UCSD-AML1 (cell line): Measurements from ENCODE around the gene FOXJ2.
"Not testable (repeated sequence)": the region's sequence is repeated elsewhere in the genome, so short reads cannot be mapped to it uniquely, and the experiment has no call there.

Source experiments
- DNase-seq: peaks from one replicate; lab custom pipeline; 2025; ENCODE audit not compliant: unreplicated experiment; lab: John Stamatoyannopoulos, UW

The FOXJ2 gene

GRCh38 chr12:8032242-8033152 lies at the start of gene FOXJ2:
Gene FOXJ2 (plus strand): TSS chr12:8032716. CDS start chr12:8039833, 7,117 bp downstream.
- DNase-seq, result peak; percentile 81

- DNase-seq, result not testable (repeated sequence)
These were observed 49.5 kb upstream of the FOXJ2 start for GRCh38 chr12:7983019-7983418.

DNA sequence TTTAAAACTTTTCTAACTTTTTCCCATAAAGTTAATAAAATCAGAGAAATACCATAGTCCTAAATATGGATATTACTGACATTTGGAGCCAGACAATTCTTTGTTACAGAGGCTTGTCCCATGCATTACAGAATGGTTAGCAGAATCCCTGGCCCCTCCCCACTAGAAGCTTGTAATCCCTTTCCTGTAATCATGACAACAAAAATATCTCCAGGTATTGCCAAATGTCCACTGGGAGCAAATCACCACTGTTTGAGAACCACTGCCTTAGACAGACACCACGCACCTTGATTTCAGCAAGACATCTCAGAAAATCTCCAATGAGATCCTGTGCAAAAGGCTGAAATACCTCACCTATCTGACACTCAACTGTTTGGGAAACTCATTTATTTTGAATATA lies 49.1 kb upstream of the FOXJ2 start:
- DNase-seq, result not testable (repeated sequence)

DNA sequence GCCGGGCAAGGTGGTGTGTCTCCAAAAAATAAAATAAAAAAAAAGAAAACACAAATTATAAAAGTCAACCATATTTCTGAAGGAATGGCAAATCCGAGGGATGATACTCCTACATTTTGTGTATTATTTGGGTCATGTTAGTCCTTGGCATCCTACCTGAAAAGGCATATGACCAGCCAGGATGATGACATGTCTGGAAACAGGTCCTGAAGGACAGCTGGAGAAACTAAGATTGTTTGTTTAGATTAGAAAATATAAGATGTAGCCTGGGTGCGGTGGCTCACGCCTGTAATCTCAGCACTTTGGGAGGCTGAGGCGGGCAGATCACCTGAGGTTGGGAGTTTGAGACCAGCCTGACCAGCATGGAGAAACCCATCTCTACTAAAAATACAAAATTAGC lies 47.6 kb upstream of the FOXJ2 start:
- no peak for DNase-seq

- DNase-seq, result no peak
These were observed 46.6 kb upstream of the FOXJ2 start for GRCh38 chr12:7985802-7986418.

DNA sequence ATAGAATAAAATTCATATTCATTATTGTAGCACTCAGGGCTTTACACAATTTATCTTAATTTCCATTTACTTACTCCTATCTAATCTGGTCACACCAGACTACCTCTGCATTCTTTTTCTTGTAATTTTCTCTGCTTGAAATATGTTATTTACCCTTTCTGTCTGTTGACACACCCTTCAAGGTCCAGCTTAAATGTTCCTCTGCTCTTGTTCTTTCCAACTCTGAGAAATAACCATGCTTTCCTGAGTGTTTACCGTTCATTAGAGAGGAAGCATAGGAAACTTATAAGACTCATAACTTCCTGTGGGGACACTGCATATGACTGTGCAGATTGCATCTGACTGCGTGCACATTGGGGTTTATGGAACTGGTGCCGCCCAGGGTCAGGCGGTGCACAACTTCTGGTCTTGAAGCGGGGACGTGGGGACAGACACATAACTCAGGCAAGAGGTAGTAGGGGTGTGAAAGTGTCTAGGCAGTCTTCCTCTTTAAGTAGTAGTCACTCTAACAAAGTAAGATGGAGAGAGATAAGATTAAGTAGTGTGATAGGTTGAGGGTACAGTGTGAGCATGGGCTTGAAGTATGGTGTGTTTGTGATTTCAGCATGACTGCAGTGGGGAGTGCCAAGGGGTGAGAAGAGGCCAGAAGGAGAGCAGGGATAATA lies 42.6 kb upstream of the FOXJ2 start:
- DNase-seq, result peak; percentile 73

GRCh38 chr12:7991535-7991934 lies 41.0 kb upstream of the FOXJ2 start:
- no peak for DNase-seq

DNA sequence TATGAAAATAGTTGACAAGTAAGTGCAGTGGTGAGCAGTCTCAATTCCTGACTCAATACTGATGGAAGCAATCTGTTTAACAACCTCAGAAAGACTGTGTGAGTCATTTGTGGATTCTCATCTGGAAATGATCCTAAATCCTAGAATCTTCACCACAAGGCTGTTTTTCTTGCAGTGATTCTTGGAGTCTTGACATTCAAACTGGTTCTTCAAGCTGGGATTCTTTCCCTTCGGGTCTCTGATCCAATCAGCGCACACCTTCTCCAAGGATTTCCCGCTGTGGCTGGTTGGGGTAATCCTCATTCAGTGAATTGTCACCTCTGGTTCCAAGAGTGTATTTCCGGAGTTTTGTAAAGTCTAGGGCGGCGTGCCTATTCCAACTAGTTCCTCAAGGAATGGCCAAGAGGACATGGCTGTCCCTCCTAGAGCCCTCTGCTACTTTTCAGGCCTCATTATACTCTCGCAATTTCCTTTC lies 37.7 kb upstream of the FOXJ2 start:
- no peak for DNase-seq

DNA sequence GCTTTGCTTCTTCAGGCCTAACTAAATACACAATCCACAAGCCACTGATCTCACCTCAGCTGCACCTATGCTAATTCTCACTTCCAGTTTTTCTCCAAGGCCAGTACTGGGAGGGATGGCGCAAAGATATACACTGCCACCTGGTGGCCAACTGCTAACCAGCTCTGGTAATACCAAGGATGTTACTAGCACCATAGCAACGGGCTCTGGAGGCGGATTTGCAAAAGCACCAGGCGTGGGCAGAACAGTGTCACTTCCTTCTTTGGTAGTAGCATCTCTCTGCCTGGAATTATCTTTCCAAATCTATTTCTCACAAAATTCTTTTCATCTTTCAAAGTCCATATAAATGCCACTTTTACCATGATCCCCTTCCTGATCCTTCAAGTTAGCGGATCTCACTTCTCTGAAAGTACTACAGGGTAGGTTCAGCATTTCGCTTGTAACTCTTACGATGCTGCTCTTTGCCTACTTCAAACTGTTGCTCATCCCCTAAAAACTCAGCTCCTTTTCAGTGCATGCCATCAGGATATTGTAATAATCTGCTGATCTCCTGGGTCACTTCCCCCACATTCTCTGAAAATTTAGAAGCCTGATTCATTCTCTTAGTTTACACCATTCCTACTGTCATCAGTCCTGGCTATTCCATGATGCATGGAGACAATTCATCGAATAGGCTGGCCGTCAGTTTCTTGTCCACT lies 37.1 kb upstream of the FOXJ2 start:
- peak; percentile 77 for DNase-seq

DNA sequence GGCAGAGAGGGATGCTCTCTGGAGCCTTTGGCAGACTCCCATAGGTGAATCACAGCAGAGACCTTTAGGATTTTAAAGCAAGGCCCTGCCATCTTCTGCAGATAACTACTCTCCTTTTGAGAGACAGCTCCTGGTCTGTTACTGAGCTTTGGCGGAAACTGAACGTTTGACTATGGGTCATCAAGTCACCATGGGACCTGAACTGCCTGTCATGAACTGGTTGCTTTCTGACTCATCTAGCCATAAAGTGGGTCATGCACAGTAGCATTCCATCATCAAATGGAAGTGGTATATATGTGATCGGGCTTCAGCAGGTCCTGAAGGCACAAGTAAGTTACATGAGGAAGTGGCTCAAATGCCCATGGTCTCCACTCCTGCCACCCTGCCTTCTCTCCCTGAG lies 31.7 kb upstream of the FOXJ2 start:
- DNase-seq, result not testable (repeated sequence)

GRCh38 chr12:8001496-8001895 lies 31.0 kb upstream of the FOXJ2 start:
- not testable (repeated sequence) for DNase-seq

- not testable (repeated sequence) for DNase-seq
These were observed 27.6 kb upstream of the FOXJ2 start for GRCh38 chr12:8004897-8005296.

- DNase-seq, result no peak
These were observed 21.2 kb upstream of the FOXJ2 start for GRCh38 chr12:8011331-8011730.

DNA sequence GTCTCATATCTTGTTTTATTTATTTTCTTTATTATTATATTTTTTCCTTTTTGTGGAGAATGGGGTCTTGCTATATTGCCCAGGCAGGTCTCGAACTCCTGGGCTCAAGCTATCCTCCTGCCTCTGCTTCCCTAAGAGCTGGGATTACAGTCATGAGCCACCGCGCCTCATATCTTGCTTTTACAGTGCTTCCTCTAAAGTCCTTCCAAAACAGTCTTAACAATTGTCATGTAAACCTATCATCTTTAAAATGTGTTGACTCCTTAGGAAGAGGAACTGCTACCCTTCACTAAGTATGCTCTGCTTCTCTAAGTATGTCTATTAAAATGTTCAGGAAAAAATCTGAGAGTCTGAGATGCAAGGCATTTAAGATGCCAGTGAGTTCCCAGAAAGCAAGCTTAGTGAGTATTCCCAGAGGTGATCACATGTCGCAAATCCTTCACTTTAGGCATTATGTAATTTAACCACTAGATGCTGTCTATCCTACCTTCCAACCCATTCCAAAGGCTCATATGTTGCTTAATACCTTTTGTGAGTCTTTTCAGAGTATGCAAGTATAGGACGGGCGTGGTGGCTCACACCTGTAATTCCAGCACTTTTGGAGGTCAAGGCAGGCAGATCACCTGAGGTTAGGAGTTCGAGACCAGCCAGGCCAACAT lies 19.7 kb upstream of the FOXJ2 start:
- no peak for DNase-seq

DNA sequence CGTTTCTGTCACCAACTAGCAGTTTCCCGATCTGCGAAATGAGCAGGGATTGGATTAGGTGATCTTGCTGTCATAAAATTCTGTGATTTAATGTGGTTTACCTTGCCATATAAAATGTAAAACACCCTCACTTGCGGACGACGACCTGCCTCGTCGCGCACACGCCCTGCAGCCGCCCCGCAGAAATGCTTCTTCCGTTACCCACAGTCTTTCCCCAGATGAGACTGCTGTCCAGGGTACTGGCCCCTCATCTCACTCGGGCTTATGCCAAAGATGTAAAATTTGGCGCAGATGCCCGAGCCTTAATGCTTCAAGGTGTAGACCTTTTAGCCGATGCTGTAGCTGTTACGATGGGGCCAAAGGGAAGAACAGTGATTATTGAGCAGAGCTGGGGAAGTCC lies 17.7 kb upstream of the FOXJ2 start:
- no peak for DNase-seq

DNA sequence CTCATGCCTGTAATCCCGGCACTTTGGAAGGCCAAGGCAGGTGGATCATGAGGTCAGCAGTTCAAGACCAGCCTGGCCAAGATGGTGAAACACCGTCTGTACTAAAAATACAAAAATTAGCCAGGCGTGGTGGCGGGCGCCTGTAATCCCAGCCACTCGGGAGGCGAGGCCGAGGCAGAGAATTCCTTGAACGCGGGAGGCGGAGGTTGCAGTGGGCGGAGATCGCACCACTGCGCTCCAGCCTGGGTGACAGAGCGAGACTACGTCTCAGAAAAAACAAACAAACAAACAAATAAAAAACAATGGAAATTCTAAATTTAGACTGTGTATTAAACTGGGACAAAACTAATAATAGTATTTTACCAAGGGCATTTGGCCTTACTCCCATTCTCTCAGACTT lies 14.3 kb upstream of the FOXJ2 start:
- not testable (repeated sequence) for DNase-seq

GRCh38 chr12:8018666-8019581 lies 13.6 kb upstream of the FOXJ2 start:
- DNase-seq, result peak; percentile 24

- DNase-seq, result peak; percentile 91
These were observed 6.1 kb upstream of the FOXJ2 start for GRCh38 chr12:8026291-8026900.

DNA sequence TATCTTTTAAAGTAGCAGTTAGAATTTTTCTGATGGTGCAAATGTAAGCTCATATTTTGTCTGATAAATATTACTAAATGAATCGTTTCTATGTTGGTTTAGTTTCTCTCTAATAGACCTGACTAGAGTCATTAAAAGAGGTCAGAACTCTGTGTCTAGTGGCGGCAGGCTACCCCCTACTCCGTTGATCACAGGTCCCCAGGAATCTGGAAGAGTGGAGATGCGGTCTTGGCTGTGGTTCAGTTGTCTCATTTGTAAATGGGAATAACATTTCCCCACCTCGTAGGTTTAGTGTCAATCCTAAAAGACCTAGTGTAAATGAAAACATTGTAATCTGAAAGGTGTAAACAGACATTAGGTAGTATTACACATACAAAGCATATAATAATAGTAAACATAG lies 4.7 kb upstream of the FOXJ2 start:
- DNase-seq, result no peak
